NCI-H748 (cell line): ENCODE measurements around the gene MPV17.
"Not testable (repeated sequence)": the region's sequence is repeated elsewhere in the genome, so short reads cannot be mapped to it uniquely, and the experiment has no call there.

ENCODE experiments used
- DNase-seq: peaks from one replicate; lab custom pipeline; 2025; ENCODE audit not compliant: unreplicated experiment; lab: John Stamatoyannopoulos, UW

The MPV17 gene

DNA sequence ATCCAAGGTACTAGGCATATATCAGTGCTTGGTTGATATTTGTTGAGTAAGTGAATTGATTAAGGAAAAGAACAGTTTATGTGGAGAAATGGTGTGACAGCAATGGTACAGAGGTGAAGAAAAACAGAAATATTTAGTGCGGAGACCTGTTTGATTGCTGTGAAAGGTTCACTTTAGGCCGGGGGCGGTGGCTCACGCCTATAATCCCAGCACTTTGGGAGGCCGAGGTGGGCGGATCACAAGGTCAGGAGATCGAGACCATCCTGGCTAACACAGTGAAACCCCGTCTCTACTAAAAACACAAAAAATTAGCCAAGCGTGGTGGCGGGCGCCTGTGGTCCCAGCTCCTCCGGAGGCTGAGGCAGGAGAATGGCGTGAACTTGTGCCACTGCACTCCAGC lies 54.6 kb downstream of the MPV17 start:
- DNase-seq = not testable (repeated sequence)

DNA sequence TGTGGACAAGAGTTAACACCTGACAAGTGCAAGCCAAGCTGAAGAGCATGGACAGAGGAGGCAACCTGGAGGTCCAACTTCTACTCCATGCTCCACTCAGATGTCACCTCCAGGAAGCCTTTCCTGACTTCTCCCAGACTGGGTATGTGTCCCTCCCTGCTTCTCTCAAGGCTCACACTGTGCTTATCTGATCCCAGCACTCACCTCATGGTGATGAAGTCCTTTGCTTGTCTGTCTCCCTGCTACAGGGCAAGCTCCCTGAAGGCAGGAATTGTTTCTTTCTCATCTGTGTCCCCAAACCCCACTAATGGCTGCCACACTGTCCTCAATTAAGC lies 57.4 kb downstream of the MPV17 start:
- DNase-seq = no peak

DNA sequence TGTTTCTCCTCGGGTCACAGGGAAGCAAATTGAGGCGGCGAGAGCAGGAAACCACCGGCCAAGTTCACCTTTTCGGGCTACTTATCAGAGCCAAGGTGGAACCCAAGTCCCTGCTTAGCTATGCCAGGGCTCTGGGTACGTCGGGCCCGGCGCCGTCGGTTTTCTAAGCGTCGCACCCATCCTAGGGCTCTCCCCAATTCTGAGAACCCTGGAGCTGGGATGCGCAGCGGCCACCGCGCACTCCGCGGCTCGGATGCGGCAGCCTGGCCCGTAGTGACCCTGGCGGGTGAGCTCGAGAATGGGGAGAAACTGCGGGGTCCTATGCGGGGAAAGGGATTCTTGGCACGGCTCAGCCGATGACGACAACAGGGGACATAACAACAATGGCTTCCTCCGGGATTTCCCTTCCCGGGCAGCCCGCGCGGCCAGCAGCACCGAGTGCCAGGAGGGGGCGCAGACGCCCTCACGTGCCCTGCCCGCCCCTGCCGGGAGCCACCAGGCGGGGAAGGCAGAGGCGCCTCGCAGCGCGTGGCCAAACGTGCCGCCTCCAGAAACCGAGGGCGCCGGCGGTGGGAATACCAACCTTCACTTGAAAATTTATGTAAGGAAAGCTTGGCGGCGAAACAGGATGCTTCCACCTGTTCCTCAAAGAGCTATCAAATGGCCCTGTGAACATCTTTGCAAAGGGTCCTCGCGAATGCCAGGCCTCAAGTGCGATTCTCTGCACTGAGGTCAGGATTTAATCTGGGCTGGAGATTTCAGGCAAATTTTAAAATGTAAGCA lies 58.0 kb downstream of the MPV17 start:
- peak; percentile 87 for DNase-seq

DNA sequence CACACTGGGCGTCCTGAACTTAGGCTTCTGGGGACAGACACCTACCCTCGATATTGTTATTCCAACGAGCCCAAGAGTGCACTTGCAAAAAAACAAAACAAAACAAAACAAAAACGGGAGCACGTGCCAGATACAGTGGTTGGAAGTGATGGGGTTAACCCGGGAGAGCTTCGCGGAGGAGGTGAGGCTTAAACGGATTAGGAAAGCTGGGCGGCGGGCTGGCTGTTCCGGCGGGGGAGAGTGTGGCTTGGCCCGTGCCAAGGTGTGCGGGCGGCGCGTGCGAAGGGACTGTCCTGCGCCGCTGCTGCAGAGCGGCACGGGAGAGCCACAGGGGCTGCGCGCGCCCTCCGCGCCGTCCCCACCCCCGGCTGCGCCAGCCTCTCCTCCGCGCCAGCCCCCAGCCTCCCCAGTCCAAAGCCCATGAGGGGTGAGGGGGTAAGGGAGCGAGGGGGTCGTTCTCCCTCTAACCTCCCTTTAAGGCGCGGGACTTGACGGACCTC lies 58.6 kb downstream of the MPV17 start:
- peak; percentile 58 for DNase-seq

DNA sequence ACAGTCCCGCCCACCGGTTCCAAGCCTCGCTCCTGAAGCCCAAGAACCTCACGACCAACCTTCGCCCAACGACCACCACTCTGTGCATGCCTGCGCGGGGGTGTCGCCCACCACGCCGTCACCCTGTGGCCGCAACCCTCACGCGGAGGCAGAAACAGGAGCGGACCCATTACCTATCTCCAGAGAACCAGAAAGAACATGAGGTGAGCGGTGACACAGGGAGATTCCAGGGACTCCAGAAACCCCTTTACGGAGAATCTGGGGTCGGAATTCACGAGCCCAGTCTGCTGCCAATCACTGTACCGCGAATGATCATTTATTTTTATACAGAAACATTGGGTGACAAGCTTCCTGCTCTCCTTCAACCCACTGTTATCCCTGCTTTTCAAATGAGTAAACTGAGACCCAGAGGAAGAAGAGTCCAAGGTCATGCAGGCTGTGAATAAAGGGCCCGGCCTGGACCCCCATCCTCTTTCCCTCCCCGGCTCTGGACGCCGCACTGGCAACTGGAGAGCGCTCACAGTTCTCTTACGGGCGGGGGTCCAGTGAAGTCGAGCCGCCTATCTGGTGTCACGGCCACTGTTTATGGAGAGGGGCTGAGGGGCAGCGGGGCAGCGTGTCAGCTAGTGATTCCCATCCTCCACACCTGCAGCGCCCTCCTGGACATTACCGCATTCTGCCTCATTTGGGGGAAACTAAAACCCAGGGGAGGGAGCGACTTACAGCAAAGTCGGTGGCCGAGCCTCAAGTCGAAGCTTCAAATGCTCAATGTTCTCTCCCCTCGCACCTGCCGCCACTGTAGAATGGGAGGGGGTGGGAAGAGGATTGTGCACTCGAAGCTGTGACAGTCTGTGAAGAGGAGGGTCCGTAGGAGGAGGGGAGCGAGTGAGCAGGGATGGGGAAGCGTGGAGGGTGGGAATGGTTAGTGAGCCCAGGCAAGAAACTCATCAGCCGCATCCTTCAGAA lies 59.3 kb downstream of the MPV17 start:
- DNase-seq = peak; percentile 62

DNA sequence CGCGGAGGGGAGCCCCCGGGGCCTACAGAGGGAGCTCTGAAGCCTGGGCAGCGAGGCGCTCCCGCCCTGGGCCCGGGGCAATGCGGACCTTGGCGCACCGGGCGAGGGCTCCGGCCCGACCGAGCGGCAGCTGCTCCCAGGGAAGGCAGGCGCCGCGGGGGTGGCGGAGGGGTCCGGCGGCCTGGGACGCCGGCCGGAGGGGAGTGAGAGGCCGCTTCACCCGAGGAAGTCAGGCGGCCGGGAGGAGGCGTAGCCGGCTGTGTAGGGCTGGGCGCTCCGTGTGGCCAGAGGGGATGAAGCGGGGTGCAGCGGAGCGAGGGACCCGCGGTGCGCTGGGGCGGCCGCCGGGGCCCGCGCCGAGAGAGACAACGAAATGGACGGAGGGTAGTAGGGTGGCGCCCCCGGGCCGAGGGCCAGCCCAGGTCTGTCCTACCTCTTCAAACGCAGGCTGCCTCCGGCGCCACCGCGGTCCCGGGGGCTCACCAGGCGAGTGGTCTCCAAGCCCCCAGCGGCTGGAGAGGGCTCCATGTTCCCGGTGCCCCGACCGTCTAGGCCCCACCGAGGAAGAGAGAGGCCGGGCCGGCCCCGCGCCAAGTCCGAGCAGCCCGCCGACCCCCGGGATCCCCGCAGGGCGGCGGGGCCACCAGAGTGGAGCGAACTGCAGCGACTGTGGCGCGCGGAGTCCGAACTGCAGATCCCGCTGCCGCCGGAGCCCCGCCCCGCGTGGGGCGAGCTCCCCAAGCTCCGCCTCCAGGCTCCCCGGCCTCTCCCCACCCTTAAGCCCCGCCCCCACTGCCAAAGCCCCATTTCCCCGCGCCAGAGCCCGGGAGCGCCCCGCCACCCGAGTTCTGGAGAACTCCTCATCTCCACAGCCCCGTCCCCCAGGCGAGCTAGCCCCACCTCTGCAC lies 60.3 kb downstream of the MPV17 start, which contains the start of gene SLC30A3:
TSS of gene SLC30A3 (minus strand) at position 669 of the 908 bp plus-strand sequence. CDS start at position 528, 141 bp downstream.
- peak; percentile 68 for DNase-seq

DNA sequence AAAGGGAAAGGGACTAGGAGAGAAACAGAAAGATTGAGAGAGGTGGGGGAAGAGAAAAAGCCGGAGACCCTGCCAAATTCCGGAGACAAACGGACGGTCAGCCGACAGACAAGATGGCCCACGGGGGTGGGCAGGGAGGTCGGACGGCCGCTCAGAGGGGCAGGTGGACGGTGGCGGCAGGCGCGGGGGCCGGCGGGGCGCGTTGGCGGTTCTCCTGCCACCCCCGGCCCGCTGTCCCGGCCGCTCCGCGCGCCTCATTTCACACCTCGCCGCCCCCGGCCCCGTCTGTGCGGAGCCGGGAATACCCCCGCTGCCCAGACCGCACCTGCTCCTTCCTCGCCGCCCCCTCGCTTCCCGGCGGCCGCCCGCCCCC lies 61.0 kb downstream of the MPV17 start:
- DNase-seq = no peak

DNA sequence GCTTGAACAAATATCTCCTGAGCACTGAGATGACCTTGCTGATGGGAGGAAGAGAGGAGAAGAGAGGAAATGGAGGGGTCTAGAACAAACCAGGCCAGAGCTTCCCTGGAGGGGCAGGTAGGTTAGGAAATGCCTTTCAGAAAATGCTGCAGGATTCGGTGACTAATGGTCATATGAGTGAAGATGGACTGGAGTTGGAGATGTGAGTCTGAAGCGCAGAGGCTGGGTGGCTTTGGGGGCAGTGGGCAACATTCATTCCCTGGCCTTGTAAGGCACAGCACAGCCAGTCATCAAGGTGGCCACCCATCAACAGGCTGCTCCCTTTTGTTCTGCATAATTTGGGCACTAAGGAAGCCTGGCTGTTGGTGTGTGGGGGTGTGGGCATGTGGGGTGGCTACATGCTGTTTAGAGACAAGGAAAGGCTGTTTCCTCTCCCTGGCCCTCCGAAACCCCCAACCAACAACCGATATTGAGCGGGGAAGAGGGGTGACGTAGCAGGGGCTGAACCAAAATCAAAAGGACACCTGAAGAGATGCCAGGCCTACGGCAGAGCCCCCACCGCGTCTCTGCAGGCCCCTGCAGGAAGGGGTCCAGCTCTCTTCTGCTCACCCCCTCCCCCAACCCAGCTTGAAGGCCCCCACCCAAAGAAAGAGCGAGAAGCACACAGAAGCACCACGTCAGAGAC lies 61.5 kb downstream of the MPV17 start:
- no peak for DNase-seq
